CD4-positive, alpha-beta T cell (primary cell): ENCODE data around the gene TAS2R60. TPM values are rescaled to one million over a fixed set of nuclear protein-coding genes. Genes with fewer than 3 reads are reported as not detected.

Experiments used
- ATAC-seq: fragments of 200-7000 bp; cut with Tn5 transposase; one replicate; pipeline ENCODE4 v1.10.0; 2022; ENCODE audit warnings: mild to moderate bottlenecking; ENCODE audit not compliant: poor library complexity
- CTCF ChIA-PET: fragments of 350-600 bp; sonication (Branson Sonifier 250); formaldehyde crosslinking; loops from one replicate; lab custom pipeline; 2021; ENCODE audit warnings: antibody characterized with exemption, inconsistent platforms; lab: Charles Lee
- POLR2A ChIA-PET: fragments of 350-600 bp; sonication (Branson Sonifier 250); formaldehyde crosslinking; loops from one replicate; lab custom pipeline; 2021; ENCODE audit warnings: antibody characterized with exemption, inconsistent platforms; lab: Charles Lee
- DNase-seq, 14 experiments: peaks; one replicate each; pipeline ENCODE4 v3.0.0-alpha.2; 2013 to 2020; ENCODE audit warnings: mixed read lengths in 2 of 14
- H3K27ac ChIP-seq, 2 donors: one replicate each; pipeline versions ENCODE4 v1.5.1 to v1.7.0; 2013; ENCODE audit warnings: low read length in 2 of 2, low read depth in 1 of 2, mild to moderate bottlenecking in 1 of 2
- H3K27me3 ChIP-seq, 2 experiments: 1 replicate in 1 of 2; 2 replicates in 1 of 2; pipeline versions ENCODE4 v1.6.1 to v1.7.0; 2013; ENCODE audit warnings: low read length in 2 of 2, control low read depth in 1 of 2, mild to moderate bottlenecking in 1 of 2, moderate library complexity in 1 of 2; ENCODE audit not compliant: insufficient read depth in 2 of 2, control insufficient read depth in 1 of 2
- H3K36me3 ChIP-seq: one replicate; pipeline ENCODE4 v1.6.1; 2013; ENCODE audit warnings: low read length, control low read depth; ENCODE audit not compliant: insufficient read depth
- H3K4me1 ChIP-seq: one replicate; pipeline ENCODE4 v1.6.1; 2013; ENCODE audit warnings: low read length, control low read depth; ENCODE audit not compliant: insufficient read depth
- H3K4me3 ChIP-seq: one replicate; pipeline ENCODE4 v1.5.1; 2013; ENCODE audit warnings: mild to moderate bottlenecking, low read length, moderate library complexity
- H3K9me3 ChIP-seq, 2 experiments: 1 replicate in 1 of 2; 2 replicates in 1 of 2; pipeline versions ENCODE4 v1.6.1 to v1.7.0; 2013; ENCODE audit warnings: low read length in 2 of 2, mild to moderate bottlenecking in 2 of 2, control low read depth in 1 of 2, moderate library complexity in 1 of 2; ENCODE audit not compliant: control insufficient read depth in 1 of 2, insufficient read depth in 1 of 2
- H3K27ac Mint-ChIP-seq: one replicate; pipeline ENCODE4 v1.8.0; 2020; ENCODE audit warnings: mixed read lengths
- H3K27me3 Mint-ChIP-seq: one replicate; pipeline ENCODE4 v1.8.0; 2021; ENCODE audit warnings: mixed read lengths
- H3K36me3 Mint-ChIP-seq: one replicate; pipeline ENCODE4 v1.8.0; 2021; ENCODE audit warnings: low read depth, mixed read lengths
- H3K4me1 Mint-ChIP-seq: one replicate; pipeline ENCODE4 v1.8.0; 2021; ENCODE audit warnings: low read depth, mixed read lengths
- H3K4me3 Mint-ChIP-seq: one replicate; pipeline ENCODE4 v1.8.0; 2020; ENCODE audit warnings: mild to moderate bottlenecking, mixed read lengths
- H3K9me3 Mint-ChIP-seq: one replicate; pipeline ENCODE4 v1.8.0; 2020; ENCODE audit warnings: mixed read lengths
- intact Hi-C, 2 experiments: fragments of 100-400 bp; cut with DNase I in 1 of 2; cut with micrococcal nuclease in 1 of 2; formaldehyde crosslinking; loops; one replicate each; pipeline versions ENCODE4 v1.15.1 to v1.9.0; 2023 to 2025; cut with DNase I, micrococcal nuclease
- total RNA-seq, 174 experiments: library from RNA in 2 of 174; stranded (reverse) in 2 of 174; gene quantifications; one replicate each; pipeline ENCODE4 v1.2.3 and lab custom pipeline; 2021 to 2026
- TF ChIP-seq, protein P1 (sequence below): fragments of 200-600 bp; IDR thresholded peaks from one replicate; pipeline ENCODE4 v1.8.0; 2022; ENCODE audit warnings: antibody characterized with exemption, mild to moderate bottlenecking

Gene TAS2R60
- total RNA-seq, 2 experiments from 2014 or later: 0.47 to 0.61 TPM

DNA sequence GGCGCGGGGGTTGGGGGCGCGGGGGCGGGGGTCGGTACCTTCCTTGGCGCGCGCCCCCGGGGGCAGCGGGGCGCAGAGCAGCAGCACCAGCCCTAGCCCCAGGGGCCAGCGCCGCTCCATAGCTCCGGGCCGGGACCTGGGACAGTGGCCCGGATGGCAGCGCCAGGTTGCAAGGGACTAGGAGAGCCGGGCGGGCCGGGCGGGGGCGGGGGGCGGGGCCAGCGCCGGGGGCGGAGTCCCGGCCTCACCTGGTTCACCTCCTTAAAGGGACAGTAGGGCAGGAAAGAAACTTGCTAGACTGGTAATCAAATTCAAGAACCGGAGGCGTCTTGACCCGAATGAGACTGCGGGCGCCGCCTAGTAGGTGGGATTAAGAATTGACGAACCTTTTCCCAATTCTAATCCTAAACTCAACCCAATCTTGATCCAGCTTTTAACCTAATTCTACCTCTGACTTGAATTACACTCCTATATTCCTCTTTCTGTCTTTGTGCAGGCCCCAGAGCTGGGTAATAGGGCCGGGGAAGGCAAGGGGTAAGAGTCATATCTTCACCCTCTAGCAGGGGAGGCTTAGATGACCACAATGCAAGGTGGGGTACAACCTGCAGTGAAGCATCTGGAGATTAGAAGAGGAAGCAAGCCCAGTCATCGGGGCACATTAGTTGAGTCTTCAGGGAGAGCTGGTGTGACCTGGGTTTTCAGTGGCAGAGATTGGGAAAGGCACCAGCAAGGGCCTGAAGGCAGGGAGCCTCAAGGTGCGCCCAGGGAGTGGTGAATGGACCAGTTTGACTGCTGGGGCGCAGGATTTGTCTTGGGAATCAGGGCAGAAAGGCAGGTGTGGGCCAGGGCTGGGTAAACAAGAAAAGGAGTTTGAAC lies 34.3 kb upstream of the TAS2R60 start, which contains the start of gene EPHA1:
EPHA1 (minus strand) TSS at position 171 of the 876 bp plus-strand sequence; CDS start at position 120, 51 bp downstream.
- H3K36me3 ChIP-seq: peaks cover 6% of the 10 kb centered on the region
- ChIA-PET CTCF (interaction anchor here (0.8 to 2.6 kb wide), 3 partner anchors 28 to 169 kb away, joined by 4 to 16 read pairs (median 6); partner anchors contain the start of gene ZYX), POLR2A (interaction anchor here (0.7 to 6.0 kb wide), 14 partner anchors 13 to 601 kb away, joined by 3 to 57 read pairs (median 10); no protein-coding TSS in a partner anchor)
- H3K4me3 ChIP-seq: peak within 1 kb of the TSS; percentile 71
- Mint-ChIP-seq H3K27me3 (no peaks in the 10 kb centered on the region), H3K36me3 (peaks cover 35% of the 10 kb centered on the region), H3K9me3 (no peaks in the 10 kb centered on the region), H3K4me3 (peak within 1 kb of the TSS; percentile 94), H3K27ac (peak within 1 kb of the TSS; percentile 85), H3K4me1 (peaks cover 87% of the 10 kb centered on the region)
- ATAC-seq (peak; percentile 74), DNase-seq (peak; percentile 30 to 85 (median 50))
- TF ChIP-seq, protein P1, sequence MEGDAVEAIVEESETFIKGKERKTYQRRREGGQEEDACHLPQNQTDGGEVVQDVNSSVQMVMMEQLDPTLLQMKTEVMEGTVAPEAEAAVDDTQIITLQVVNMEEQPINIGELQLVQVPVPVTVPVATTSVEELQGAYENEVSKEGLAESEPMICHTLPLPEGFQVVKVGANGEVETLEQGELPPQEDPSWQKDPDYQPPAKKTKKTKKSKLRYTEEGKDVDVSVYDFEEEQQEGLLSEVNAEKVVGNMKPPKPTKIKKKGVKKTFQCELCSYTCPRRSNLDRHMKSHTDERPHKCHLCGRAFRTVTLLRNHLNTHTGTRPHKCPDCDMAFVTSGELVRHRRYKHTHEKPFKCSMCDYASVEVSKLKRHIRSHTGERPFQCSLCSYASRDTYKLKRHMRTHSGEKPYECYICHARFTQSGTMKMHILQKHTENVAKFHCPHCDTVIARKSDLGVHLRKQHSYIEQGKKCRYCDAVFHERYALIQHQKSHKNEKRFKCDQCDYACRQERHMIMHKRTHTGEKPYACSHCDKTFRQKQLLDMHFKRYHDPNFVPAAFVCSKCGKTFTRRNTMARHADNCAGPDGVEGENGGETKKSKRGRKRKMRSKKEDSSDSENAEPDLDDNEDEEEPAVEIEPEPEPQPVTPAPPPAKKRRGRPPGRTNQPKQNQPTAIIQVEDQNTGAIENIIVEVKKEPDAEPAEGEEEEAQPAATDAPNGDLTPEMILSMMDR: peak; percentile 59
- H3K4me1 ChIP-seq: peaks cover 55% of the 10 kb centered on the region
- H3K9me3 ChIP-seq: no peaks in the 10 kb centered on the region
- intact Hi-C loops: loop anchor here (1.0 to 5.0 kb wide), 6 partner anchors 28 to 157 kb away; partner anchors contain the start of genes CASP2 (in 1 of the 2), FAM131B (in 1 of the 2) and ZYX (in 1 of the 2)
- H3K27me3 ChIP-seq: no peaks in the 10 kb centered on the region
- H3K27ac ChIP-seq: peak within 1 kb of the TSS; percentile 13 to 38

DNA sequence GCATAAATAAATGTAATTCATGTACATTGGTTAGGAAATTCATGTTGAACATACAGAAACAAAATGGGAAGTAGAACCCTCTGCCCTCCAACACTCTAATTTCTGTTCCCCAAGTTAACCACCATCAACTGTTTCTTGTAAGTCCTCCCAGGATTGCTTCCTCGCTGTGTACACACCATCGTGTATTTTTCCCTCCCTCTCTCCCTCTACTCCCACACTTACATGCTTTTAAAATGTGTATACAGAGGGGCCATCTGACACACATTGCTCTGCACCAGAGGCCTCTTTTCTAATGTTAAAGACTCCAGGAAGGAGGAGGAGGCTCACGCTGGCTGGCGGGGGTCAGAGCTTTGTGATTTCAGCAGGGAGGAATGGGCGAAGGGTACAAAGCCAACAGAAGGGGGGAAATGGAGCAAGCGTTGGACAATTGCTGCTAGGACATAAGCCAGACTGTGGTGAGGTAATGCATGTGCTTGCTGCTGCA lies 32.7 kb upstream of the TAS2R60 start:
- Mint-ChIP-seq H3K27ac (peak overlapping the region; percentile 34), H3K36me3 (peaks cover 31% of the 10 kb centered on the region), H3K4me3 (peak overlapping the region; percentile 65), H3K4me1 (peaks cover 72% of the 10 kb centered on the region), H3K27me3 (no peaks in the 10 kb centered on the region), H3K9me3 (no peaks in the 10 kb centered on the region)
- ATAC-seq (no peak), DNase-seq (no peak)
- Histone ChIP-seq H3K27ac (no peak overlapping the region), H3K27me3 (no peaks in the 10 kb centered on the region), H3K4me1 (peaks cover 47% of the 10 kb centered on the region), H3K9me3 (no peaks in the 10 kb centered on the region), H3K36me3 (peaks cover 6% of the 10 kb centered on the region), H3K4me3 (no peak overlapping the region)
- TF ChIP-seq, protein P1: no peak
- POLR2A ChIA-PET: interaction anchor here (0.8 kb wide), 1 partner anchor 11 kb away, joined by 4 read pairs; no protein-coding TSS in a partner anchor
- intact Hi-C loops: no loop called here
- CTCF ChIA-PET: no interaction called here

DNA sequence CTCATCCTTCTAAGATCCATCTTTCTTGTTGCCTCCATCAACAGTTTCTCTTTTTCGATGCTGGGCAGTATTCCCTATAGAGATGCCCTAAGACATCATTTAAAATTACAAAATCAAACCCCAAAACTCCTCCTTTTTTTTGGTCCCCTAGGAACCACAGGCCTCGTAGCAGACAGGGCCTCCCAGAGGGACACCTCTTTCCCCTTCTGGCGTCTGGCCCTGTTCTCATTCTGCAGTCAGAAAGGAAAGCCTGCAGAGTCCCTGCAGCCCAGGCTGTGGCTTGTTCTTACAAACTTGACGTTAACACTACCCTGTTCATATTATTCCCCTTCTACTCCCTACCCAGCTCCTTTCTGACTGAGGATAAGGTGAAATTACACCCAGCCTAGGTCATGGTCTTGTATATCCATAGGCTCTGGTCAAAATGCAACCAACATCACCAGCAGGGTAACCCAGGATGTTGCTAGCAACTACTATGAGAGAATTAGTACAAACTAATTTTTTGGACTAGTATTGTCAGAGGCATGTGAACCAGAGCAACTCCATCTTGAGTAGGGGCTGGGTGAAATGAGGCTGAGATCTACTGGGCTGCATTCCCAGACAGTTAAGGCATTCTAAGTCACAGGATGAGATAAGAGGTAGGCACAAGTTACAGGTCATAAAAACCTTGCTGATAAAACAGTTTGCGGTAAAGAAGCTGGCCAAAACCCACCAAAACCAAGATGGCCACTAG lies 31.1 kb upstream of the TAS2R60 start:
- H3K4me1 Mint-ChIP-seq: peaks cover 67% of the 10 kb centered on the region
- Histone ChIP-seq H3K27me3 (no peaks in the 10 kb centered on the region), H3K27ac (no peak overlapping the region), H3K36me3 (no peaks in the 10 kb centered on the region), H3K9me3 (no peaks in the 10 kb centered on the region), H3K4me1 (peaks cover 31% of the 10 kb centered on the region), H3K4me3 (no peak overlapping the region)
- ATAC-seq: no peak
- intact Hi-C loops: no loop called here
- CTCF ChIA-PET: no interaction called here
- no peak overlapping the region for H3K27ac Mint-ChIP-seq
- H3K4me3 Mint-ChIP-seq: peak overlapping the region; percentile 21
- H3K9me3 Mint-ChIP-seq: no peaks in the 10 kb centered on the region
- POLR2A ChIA-PET: no interaction called here
- peaks cover 30% of the 10 kb centered on the region for H3K36me3 Mint-ChIP-seq
- TF ChIP-seq, protein P1: no peak
- no peak for DNase-seq
- no peaks in the 10 kb centered on the region for H3K27me3 Mint-ChIP-seq
